ENCODE measurements around the gene MAPK12.

- TF ChIP-seq CTCF (IDR thresholded peaks at IDR 0.05) (no peak), POLR2AphosphoS5 (IDR thresholded peaks at IDR 0.05; ENCODE audit: low read depth, low read length) (no peak), REST (IDR thresholded peaks at IDR 0.05; ENCODE audit: insufficient read depth in 1 of 2, low read depth in 2 of 2, low read length in 1 of 2) (no peak), TCF7L2 (IDR thresholded peaks at IDR 0.05; ENCODE audit: low read depth, low read length) (no peak)
Observed at GRCh38 chr22:50248196-50249081, 13.0 kb downstream of the MAPK12 start.
